Measurements from ENCODE around the gene SLC37A3. TPM values are rescaled to one million over a fixed set of nuclear protein-coding genes. Genes with fewer than 3 reads are reported as not detected.
"Not testable (repeated sequence)": the region's sequence is repeated elsewhere in the genome, so short reads cannot be mapped to it uniquely, and the experiment has no call there.

The SLC37A3 gene
- total RNA-seq, 1 donor, result 79.0 TPM

DNA sequence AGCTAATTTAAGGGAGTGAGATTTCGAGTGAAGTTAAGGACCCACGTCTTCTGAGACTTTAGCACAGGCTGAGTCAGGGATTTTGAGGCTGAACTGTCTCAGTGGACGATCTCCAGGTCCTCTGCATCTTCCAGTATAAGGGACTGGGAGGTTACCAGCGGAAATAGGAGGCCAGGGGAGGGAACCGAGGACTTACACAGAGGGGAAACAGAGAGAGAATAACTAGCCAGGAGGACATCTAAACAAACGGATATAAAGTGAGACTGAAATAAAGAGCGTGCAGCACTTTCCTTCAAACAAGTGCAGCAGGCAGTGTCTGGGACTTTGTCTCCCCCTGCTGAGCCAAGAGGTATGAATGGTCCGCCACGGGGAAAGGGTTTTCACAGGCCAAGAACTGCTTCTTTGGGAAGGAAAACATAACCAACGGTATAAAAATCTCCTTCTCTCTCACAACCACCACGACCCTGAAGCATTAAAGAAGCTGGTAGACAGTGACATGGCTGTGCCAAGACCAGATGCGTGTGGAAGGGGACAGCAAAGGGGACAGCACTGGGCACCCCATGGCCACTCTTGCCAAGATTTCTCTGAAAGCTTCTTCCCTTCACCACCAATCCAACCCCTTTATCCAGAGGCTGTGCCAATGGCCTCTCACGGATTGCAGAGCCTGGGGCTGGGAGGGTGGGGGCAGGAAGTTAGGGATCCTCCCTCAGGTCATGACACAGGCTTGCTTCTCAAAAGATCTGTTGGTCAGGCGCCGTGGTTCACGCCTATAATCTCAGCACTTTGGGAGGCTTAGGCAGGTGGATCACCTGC, 72.0 kb downstream of the SLC37A3 start:
- H3K4me3 ChIP-seq (ENCODE audit: low read depth, low read length), result no peak overlapping the region
- TF ChIP-seq, protein P1, sequence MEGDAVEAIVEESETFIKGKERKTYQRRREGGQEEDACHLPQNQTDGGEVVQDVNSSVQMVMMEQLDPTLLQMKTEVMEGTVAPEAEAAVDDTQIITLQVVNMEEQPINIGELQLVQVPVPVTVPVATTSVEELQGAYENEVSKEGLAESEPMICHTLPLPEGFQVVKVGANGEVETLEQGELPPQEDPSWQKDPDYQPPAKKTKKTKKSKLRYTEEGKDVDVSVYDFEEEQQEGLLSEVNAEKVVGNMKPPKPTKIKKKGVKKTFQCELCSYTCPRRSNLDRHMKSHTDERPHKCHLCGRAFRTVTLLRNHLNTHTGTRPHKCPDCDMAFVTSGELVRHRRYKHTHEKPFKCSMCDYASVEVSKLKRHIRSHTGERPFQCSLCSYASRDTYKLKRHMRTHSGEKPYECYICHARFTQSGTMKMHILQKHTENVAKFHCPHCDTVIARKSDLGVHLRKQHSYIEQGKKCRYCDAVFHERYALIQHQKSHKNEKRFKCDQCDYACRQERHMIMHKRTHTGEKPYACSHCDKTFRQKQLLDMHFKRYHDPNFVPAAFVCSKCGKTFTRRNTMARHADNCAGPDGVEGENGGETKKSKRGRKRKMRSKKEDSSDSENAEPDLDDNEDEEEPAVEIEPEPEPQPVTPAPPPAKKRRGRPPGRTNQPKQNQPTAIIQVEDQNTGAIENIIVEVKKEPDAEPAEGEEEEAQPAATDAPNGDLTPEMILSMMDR (IDR thresholded peaks at IDR 0.05; ENCODE audit: insufficient read depth, low read depth, low read length), result peak; percentile 75
- peak; percentile 74 for DNase-seq (ENCODE audit: low read depth)

DNA sequence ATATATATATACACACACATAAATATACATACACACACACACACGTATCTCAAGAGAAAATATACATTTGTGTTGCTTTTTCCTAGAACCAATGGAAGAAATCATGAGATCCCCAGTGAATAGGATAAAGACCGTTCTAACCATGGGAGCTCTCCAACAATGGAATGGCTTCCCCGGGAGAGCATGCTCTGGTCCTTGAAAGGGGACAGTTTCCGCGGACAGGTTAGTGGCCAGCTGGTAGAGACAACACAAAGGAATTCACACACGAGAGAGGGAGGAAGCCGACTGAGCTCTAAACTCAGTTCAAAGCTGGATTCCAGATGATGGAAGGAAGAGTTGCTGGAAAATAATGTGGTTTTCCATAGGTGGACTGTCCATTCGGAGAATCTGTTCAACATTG, 72.7 kb downstream of the SLC37A3 start:
- DNase-seq (ENCODE audit: low read depth), result no peak
- H3K4me3 ChIP-seq (ENCODE audit: low read depth, low read length), result no peak overlapping the region
- TF ChIP-seq, protein P1 (IDR thresholded peaks at IDR 0.05; ENCODE audit: insufficient read depth, low read depth, low read length), result no peak

DNA sequence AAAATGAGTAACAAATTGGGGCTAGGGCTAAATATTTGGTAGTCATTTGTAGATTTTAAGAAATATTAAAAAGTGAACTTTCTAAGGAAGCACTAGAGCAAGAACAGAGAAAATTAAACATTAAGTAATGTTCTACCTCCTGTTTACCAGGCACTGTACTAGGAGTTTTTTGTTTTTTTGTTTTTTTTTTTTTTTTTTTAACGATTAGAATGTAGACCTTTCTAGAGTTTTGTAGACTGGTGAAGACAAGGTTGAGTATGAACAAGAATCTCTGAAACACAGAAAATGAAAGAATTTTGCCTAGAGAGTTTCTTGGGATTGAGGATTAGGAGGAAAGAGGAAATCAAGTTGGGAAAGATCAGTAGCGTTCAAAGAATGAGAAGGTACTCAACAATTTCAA, 73.6 kb downstream of the SLC37A3 start:
- H3K4me3 ChIP-seq (ENCODE audit: low read depth, low read length), result no peak overlapping the region
- TF ChIP-seq, protein P1 (IDR thresholded peaks at IDR 0.05; ENCODE audit: insufficient read depth, low read depth, low read length), result no peak
- DNase-seq (ENCODE audit: low read depth), result no peak

DNA sequence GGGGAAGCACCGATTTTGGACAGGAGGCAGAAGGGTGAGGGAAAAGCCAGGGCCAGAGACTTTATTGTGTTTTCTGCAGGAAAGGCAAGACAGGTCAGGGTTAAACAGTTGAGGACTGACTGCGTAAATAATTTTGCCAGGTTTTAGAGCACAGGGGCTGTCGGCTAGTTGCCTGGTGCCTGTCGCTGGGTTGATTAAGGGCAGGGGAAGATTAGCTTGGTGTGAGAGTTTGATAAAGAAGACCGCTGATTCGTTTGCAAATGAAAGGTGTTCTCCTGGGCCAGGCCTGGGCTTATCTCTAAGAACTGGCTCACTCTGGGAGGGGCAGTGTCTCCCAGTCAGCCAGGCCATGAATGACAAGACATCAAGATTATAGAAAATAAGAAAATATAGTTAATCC, 75.6 kb downstream of the SLC37A3 start:
- no peak for DNase-seq (ENCODE audit: low read depth)
- no peak overlapping the region for H3K4me3 ChIP-seq (ENCODE audit: low read depth, low read length)
- TF ChIP-seq, protein P1 (IDR thresholded peaks at IDR 0.05; ENCODE audit: insufficient read depth, low read depth, low read length), result no peak

DNA sequence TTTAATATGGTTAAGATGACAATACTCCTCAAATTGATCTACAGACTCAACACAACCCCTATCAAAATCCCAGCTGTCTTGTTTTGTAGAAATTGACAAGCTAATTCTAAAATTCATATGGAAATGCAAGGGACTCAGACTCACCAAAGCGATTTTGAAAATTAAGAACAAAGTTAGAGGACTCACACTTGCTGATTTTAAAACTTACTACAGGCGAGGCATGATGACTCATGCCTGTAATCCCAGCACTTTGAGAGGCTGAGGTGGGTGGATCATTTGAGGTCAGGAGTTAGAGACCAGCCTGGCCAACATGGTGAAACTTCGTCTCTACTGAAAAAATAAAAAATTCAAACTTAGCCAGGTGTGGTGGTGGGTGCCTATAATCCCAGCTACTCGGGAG, 78.3 kb downstream of the SLC37A3 start:
- not testable (repeated sequence) for H3K4me3 ChIP-seq (ENCODE audit: low read depth, low read length)
- peak; percentile 11 for DNase-seq (ENCODE audit: low read depth)

DNA sequence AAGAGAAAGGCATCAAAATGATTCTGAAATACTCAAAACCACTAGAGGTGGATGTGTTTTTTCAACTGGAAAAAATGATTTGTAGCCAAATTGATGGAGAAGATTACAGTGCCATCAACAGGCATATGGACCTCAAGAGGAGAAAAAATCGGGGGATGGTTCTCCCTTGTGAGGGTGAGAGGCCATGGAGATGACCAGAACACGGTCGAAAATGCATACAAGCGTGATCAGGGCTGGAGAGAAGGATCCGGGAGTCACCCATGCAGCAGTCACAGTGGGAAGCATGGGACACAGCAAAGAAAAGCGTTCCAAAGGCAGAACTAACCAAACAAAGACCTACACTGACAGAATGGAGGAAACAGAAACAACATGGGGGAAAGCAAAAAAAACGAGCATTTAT, 80.3 kb downstream of the SLC37A3 start:
- TF ChIP-seq, protein P1 (IDR thresholded peaks at IDR 0.05; ENCODE audit: insufficient read depth, low read depth, low read length), result no peak

DNA sequence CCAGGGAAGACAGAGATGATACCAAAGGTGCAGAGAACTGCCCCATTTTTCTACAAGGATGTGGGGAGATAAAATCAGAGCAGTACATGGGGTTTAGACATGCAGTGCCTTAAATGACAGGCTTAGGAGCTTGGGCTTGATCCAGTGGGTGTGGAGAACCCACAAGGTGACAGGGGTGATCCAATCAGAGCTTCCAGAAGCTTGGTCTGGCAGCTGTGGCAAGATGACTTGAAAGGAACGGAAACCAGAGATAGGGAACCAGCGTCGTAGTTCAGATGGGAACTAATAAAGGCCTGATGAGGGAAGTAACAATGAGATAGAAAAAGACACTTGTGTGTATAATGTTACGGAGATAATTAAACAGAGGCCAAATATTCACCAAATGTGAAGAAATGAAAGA, 80.7 kb downstream of the SLC37A3 start:
- no peak overlapping the region for H3K4me3 ChIP-seq (ENCODE audit: low read depth, low read length)
- DNase-seq (ENCODE audit: low read depth), result no peak
- TF ChIP-seq, protein P1 (IDR thresholded peaks at IDR 0.05; ENCODE audit: insufficient read depth, low read depth, low read length), result no peak

More for the DNA sequence above, 80.3 kb downstream of the SLC37A3 start:
- DNase-seq (ENCODE audit: low read depth), result no peak
- no peak overlapping the region for H3K4me3 ChIP-seq (ENCODE audit: low read depth, low read length)
